ENCODE measurements around the gene C10orf90.

DNA sequence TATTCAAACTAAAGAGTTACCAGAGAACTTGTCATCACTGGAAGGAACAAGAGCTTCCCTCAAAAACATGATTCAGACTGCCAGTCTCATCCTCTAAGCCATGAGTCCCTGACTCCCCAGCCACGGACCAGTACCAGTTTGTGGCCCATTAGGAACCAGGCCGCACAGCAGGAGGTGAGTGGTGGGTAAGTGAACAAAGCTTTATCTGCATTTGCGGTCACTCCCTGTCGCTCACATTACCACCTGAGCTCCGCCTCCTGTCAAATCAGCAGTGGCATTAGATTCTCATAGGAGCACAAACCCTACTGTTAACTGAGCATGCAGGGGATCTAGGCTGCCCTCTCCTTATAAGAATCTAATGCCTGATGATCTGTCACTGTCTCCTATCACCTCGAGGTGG, 42.2 kb upstream of the C10orf90 start:
- TF ChIP-seq, protein P1, sequence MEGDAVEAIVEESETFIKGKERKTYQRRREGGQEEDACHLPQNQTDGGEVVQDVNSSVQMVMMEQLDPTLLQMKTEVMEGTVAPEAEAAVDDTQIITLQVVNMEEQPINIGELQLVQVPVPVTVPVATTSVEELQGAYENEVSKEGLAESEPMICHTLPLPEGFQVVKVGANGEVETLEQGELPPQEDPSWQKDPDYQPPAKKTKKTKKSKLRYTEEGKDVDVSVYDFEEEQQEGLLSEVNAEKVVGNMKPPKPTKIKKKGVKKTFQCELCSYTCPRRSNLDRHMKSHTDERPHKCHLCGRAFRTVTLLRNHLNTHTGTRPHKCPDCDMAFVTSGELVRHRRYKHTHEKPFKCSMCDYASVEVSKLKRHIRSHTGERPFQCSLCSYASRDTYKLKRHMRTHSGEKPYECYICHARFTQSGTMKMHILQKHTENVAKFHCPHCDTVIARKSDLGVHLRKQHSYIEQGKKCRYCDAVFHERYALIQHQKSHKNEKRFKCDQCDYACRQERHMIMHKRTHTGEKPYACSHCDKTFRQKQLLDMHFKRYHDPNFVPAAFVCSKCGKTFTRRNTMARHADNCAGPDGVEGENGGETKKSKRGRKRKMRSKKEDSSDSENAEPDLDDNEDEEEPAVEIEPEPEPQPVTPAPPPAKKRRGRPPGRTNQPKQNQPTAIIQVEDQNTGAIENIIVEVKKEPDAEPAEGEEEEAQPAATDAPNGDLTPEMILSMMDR (IDR thresholded peaks at IDR 0.05; ENCODE audit: insufficient read depth, low read length) = no peak
- TF ChIP-seq, protein P2, sequence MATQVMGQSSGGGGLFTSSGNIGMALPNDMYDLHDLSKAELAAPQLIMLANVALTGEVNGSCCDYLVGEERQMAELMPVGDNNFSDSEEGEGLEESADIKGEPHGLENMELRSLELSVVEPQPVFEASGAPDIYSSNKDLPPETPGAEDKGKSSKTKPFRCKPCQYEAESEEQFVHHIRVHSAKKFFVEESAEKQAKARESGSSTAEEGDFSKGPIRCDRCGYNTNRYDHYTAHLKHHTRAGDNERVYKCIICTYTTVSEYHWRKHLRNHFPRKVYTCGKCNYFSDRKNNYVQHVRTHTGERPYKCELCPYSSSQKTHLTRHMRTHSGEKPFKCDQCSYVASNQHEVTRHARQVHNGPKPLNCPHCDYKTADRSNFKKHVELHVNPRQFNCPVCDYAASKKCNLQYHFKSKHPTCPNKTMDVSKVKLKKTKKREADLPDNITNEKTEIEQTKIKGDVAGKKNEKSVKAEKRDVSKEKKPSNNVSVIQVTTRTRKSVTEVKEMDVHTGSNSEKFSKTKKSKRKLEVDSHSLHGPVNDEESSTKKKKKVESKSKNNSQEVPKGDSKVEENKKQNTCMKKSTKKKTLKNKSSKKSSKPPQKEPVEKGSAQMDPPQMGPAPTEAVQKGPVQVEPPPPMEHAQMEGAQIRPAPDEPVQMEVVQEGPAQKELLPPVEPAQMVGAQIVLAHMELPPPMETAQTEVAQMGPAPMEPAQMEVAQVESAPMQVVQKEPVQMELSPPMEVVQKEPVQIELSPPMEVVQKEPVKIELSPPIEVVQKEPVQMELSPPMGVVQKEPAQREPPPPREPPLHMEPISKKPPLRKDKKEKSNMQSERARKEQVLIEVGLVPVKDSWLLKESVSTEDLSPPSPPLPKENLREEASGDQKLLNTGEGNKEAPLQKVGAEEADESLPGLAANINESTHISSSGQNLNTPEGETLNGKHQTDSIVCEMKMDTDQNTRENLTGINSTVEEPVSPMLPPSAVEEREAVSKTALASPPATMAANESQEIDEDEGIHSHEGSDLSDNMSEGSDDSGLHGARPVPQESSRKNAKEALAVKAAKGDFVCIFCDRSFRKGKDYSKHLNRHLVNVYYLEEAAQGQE (IDR thresholded peaks at IDR 0.05; ENCODE audit: insufficient replicate concordance, low read depth) = no peak
- TF ChIP-seq POLR2AphosphoS5 (IDR thresholded peaks at IDR 0.05; ENCODE audit: low read depth) (no peak), SPI1 (IDR thresholded peaks at IDR 0.05; ENCODE audit: borderline replicate concordance, low read depth) (no peak), GABPA (IDR thresholded peaks at IDR 0.05; ENCODE audit: low read depth) (no peak)

Data from HL-60 (cell line).